Esophagus muscularis mucosa (tissue), 4 donors: ENCODE data around the gene TJP1. TPM values are rescaled to one million over a fixed set of nuclear protein-coding genes. Genes with fewer than 3 reads are reported as not detected.

Source experiments
- DNase-seq: peaks from one replicate; pipeline ENCODE4 v3.0.0-alpha.2; 2017; ENCODE audit errors: extremely low spot score
- H3K27ac ChIP-seq, 4 donors: fragments of 200-600 bp; sonication (generic); replicated peaks in 1 of 4; 1 replicate in 3 of 4; 2 replicates in 1 of 4; pipeline ENCODE4 v1.5.1; 2016 to 2019; ENCODE audit warnings: mild to moderate bottlenecking in 1 of 4
- H3K27me3 ChIP-seq, 4 donors: fragments of 200-600 bp; sonication (generic); one replicate each; pipeline versions ENCODE4 v1.5.1 to v1.6.0; 2016 to 2019
- H3K36me3 ChIP-seq, 4 donors: fragments of 200-600 bp; sonication (generic); one replicate each; pipeline ENCODE4 v1.5.1; 2016 to 2019
- H3K4me1 ChIP-seq, 4 donors: fragments of 200-600 bp; sonication (generic); one replicate each; pipeline ENCODE4 v1.5.1; 2016 to 2019
- H3K4me3 ChIP-seq, 4 donors: fragments of 200-600 bp; sonication (generic); 1 replicate in 2 of 4; 2 replicates in 2 of 4; pipeline ENCODE4 v1.5.1; 2016 to 2019; ENCODE audit warnings: mild to moderate bottlenecking in 4 of 4, moderate library complexity in 1 of 4
- H3K9me3 ChIP-seq, 4 donors: fragments of 200-600 bp; sonication (generic); 1 replicate in 3 of 4; 2 replicates in 1 of 4; pipeline ENCODE4 v1.5.1; 2016 to 2019
- EP300 ChIP-seq: sonication (generic); formaldehyde crosslinking; IDR thresholded peaks from one replicate; pipeline ENCODE4 v1.6.1; 2017; ENCODE audit warnings: antibody characterized with exemption
- POLR2A ChIP-seq: fragments of 450-650 bp; IDR thresholded peaks from one replicate; pipeline ENCODE4 v1.6.1; 2017; ENCODE audit warnings: antibody characterized with exemption, moderate library complexity, mild to moderate bottlenecking, low read depth
- POLR2AphosphoS5 ChIP-seq, 2 donors: sonication (generic); formaldehyde crosslinking; IDR thresholded peaks; one replicate each; pipeline ENCODE4 v1.6.1; 2017; ENCODE audit warnings: antibody characterized with exemption in 2 of 2
- WGBS: methylation state at CpG from one replicate; pipeline ENCODE4 v1.1.5; 2018; 5-methylcytosine and 5-hydroxymethylcytosine counted together
- intact Hi-C: fragments of 100-400 bp; cut with DNase I; formaldehyde crosslinking; loops from one replicate; pipeline ENCODE4 v1.15.1; 2023
- total RNA-seq, 4 donors: library from RNA; depleted of rRNA; stranded (reverse); fragments of >200 nt; gene quantifications; one replicate each; pipeline versions ENCODE4 v1.1.0 to v1.2.1, GENCODE V29; 2016
- TF ChIP-seq, protein P1 (sequence below), 3 experiments: fragments of 200-600 bp in 2 of 3; fragments of 450-650 bp in 1 of 3; sonication (generic) in 2 of 3; IDR thresholded peaks; one replicate each; pipeline ENCODE4 v1.5.1; 2017 to 2019; ENCODE audit warnings: antibody characterized with exemption in 3 of 3, mild to moderate bottlenecking in 2 of 3, moderate library complexity in 1 of 3

TJP1 gene
- total RNA-seq, 4 donors from 2014 or later: 69.4 to 108 (median 90.2) TPM

DNA sequence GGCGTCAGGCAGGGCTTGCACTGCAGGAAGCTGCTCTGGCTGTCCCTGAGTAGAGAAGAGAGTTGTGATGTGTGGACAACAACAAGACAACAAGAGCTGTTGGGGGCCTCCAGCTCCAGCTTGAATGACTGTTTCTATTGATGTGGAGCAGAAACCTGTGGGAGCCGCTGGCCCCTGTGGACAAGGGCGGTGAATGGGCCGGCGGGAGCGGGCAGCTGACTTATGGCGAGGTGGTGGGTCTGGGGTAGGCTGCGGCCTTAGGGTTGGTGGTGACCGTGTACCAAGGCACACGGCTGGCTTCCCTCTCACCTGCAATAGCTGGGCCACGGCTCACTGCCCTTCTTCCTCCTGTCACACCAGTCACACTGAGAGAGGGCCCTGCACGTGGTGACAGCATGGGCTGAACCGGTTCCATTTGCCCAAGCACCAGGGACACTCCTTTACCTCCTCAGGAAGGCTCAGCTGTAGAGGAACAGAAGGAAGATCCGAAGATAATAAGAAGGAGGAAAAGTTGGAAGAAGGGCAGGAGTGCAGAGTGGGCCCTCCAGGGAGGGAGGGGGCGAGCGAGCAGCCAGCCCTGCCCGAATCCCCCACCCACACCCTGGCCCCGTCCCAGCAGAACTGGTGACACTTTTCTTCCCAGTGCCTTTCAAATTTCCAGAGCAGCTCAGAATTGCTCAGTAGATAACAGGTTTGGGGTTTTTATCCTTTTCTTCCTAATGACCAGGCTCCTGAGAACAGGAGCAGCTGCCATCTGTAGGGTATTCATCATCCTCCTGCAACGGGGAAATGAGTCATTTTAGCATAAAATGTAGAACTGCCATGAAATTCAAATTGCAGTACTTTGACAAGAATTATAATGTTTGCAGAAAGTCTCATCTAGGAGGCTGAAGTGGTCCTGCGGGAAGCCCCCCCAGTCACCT, 136.9 kb downstream of the TJP1 start:
- Histone ChIP-seq H3K4me1 (no peaks in the 10 kb centered on the region), H3K27me3 (peaks cover 0 to 6% (median 0%) of the 10 kb centered on the region in 4 donors), H3K9me3 (no peaks in the 10 kb centered on the region), H3K4me3 (no peak overlapping the region), H3K27ac (no peak overlapping the region), H3K36me3 (no peaks in the 10 kb centered on the region)
- WGBS: 85% methylated on average over 18 of the region's 20 CpGs
- TF ChIP-seq EP300 (no peak), POLR2AphosphoS5 (IDR thresholded peaks at IDR 0.05) (no peak), POLR2A (no peak)
- TF ChIP-seq, protein P1, sequence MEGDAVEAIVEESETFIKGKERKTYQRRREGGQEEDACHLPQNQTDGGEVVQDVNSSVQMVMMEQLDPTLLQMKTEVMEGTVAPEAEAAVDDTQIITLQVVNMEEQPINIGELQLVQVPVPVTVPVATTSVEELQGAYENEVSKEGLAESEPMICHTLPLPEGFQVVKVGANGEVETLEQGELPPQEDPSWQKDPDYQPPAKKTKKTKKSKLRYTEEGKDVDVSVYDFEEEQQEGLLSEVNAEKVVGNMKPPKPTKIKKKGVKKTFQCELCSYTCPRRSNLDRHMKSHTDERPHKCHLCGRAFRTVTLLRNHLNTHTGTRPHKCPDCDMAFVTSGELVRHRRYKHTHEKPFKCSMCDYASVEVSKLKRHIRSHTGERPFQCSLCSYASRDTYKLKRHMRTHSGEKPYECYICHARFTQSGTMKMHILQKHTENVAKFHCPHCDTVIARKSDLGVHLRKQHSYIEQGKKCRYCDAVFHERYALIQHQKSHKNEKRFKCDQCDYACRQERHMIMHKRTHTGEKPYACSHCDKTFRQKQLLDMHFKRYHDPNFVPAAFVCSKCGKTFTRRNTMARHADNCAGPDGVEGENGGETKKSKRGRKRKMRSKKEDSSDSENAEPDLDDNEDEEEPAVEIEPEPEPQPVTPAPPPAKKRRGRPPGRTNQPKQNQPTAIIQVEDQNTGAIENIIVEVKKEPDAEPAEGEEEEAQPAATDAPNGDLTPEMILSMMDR (IDR thresholded peaks at IDR 0.05): no peak
- DNase-seq: no peak
- intact Hi-C loops: no loop called here

- no peak for TF ChIP-seq POLR2AphosphoS5 (IDR thresholded peaks at IDR 0.05)
- TF ChIP-seq EP300: no peak
- no peak for TF ChIP-seq POLR2A
- TF ChIP-seq, protein P1 (IDR thresholded peaks at IDR 0.05): no peak
- Histone ChIP-seq H3K4me3 (no peak overlapping the region), H3K9me3 (no peaks in the 10 kb centered on the region), H3K36me3 (no peaks in the 10 kb centered on the region), H3K4me1 (no peaks in the 10 kb centered on the region), H3K27ac (no peak overlapping the region), H3K27me3 (peaks cover 0 to 6% (median 0%) of the 10 kb centered on the region in 4 donors)
- 91% methylated on average over 3 of the region's 3 CpGs for WGBS
- intact Hi-C loops: no loop called here
- no peak for DNase-seq
Measured at GRCh38 chr15:29682781-29683180, 139.5 kb downstream of the TJP1 start.

- peaks cover 0 to 6% (median 0%) of the 10 kb centered on the region in 4 donors for H3K27me3 ChIP-seq
- intact Hi-C loops: no loop called here
- no peak for DNase-seq
- TF ChIP-seq POLR2AphosphoS5 (IDR thresholded peaks at IDR 0.05): no peak
- no peak for TF ChIP-seq POLR2A
- TF ChIP-seq, protein P1 (IDR thresholded peaks at IDR 0.05): no peak
- no peak for TF ChIP-seq EP300
- no peaks in the 10 kb centered on the region for H3K9me3 ChIP-seq
- H3K4me1 ChIP-seq: no peaks in the 10 kb centered on the region
- no peak overlapping the region for H3K27ac ChIP-seq
- H3K4me3 ChIP-seq: no peak overlapping the region
- 92% methylated on average over 4 of the region's 4 CpGs for WGBS
- H3K36me3 ChIP-seq: no peaks in the 10 kb centered on the region
Measured at GRCh38 chr15:29682361-29682760, 139.9 kb downstream of the TJP1 start.

DNA sequence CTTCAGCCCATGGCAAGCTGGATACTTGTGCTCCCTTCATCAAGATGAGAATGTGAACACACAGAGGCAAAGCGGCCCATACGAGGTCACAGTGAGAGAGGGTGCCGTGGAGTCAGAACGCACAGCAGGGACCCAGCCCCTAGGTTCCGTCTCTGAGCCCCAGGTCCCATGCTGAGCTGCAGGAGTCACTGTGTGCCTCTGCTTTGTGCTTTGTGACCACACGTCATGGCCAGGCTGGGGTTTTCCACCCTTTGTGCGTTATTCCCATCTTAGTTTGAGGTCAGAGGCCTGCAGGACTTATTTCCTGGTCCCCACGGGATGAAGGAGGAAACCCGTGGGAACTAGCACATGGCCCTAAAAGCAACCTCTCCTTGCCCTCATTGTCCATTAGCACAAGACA, 140.3 kb downstream of the TJP1 start:
- WGBS: 84% methylated on average over 9 of the region's 9 CpGs
- Histone ChIP-seq H3K27ac (no peak overlapping the region), H3K36me3 (no peaks in the 10 kb centered on the region), H3K4me3 (no peak overlapping the region), H3K27me3 (peaks cover 0 to 6% (median 0%) of the 10 kb centered on the region in 4 donors), H3K9me3 (no peaks in the 10 kb centered on the region), H3K4me1 (no peaks in the 10 kb centered on the region)
- no peak for DNase-seq
- no peak for TF ChIP-seq POLR2AphosphoS5 (IDR thresholded peaks at IDR 0.05)
- TF ChIP-seq, protein P1 (IDR thresholded peaks at IDR 0.05): no peak
- TF ChIP-seq POLR2A: no peak
- no peak for TF ChIP-seq EP300
- intact Hi-C loops: no loop called here
